Neural crest cell (in vitro differentiated cells): ENCODE data around the gene KCNMA1. TPM values are rescaled to one million over a fixed set of nuclear protein-coding genes. Genes with fewer than 3 reads are reported as not detected.
A peak's percentile ranks its signal among the peaks of the same experiment; 100 is the strongest.

ENCODE experiments used
- DNase-seq: peaks from one replicate; pipeline ENCODE4 v3.0.0; 2021; ENCODE audit warnings: low read depth, mixed read lengths, low spot score
- H3K27ac Mint-ChIP-seq: one replicate; pipeline ENCODE4 v1.8.0; 2021; ENCODE audit warnings: mild to moderate bottlenecking, mixed read lengths; ENCODE audit not compliant: unreplicated experiment
- H3K27me3 Mint-ChIP-seq: 2 replicates; pipeline ENCODE4 v1.8.0; 2021; ENCODE audit warnings: low read depth, mild to moderate bottlenecking, mixed read lengths
- H3K36me3 Mint-ChIP-seq: 2 replicates; pipeline ENCODE4 v1.8.0; 2021; ENCODE audit warnings: low read depth, mild to moderate bottlenecking, mixed read lengths
- H3K4me1 Mint-ChIP-seq: 2 replicates; pipeline ENCODE4 v1.8.0; 2021; ENCODE audit warnings: mixed read lengths
- H3K4me3 Mint-ChIP-seq: one replicate; pipeline ENCODE4 v1.8.0; 2021; ENCODE audit warnings: mild to moderate bottlenecking, mixed read lengths
- H3K9me3 Mint-ChIP-seq: 2 replicates; pipeline ENCODE4 v1.8.0; 2021; ENCODE audit warnings: mixed read lengths
- CTCF ChIP-seq: fragments of 200-600 bp; sonication (generic); conservative IDR thresholded peaks from 2 replicates; pipeline ENCODE4 v1.5.0; 2021; ENCODE audit warnings: antibody characterized with exemption, mild to moderate bottlenecking
- total RNA-seq: library from RNA; stranded (reverse); gene quantifications from 2 replicates; pipeline ENCODE4 v1.2.1, GENCODE V29; 2021

KCNMA1 gene
- total RNA-seq, 1 donor from 2014 or later: 1.7 TPM

GRCh38 chr10:77641344-77641743 is 3.7 kb upstream of the KCNMA1 start:
- peaks cover 12% of the 10 kb centered on the region for H3K4me1 Mint-ChIP-seq
- peak overlapping the region; percentile 3 for H3K4me3 Mint-ChIP-seq
- TF ChIP-seq CTCF: no peak
- no peak for DNase-seq
- H3K36me3 Mint-ChIP-seq: no peaks in the 10 kb centered on the region
- H3K27me3 Mint-ChIP-seq: peaks cover 59% of the 10 kb centered on the region
- peaks cover 4% of the 10 kb centered on the region for H3K9me3 Mint-ChIP-seq
- no peak overlapping the region for H3K27ac Mint-ChIP-seq

GRCh38 chr10:77640167-77640566 is 2.6 kb upstream of the KCNMA1 start:
- H3K4me1 Mint-ChIP-seq: peaks cover 12% of the 10 kb centered on the region
- peak overlapping the region; percentile 48 for H3K4me3 Mint-ChIP-seq
- peaks cover 68% of the 10 kb centered on the region for H3K27me3 Mint-ChIP-seq

GRCh38 chr10:77639756-77640155 is 2.1 kb upstream of the KCNMA1 start:
- Mint-ChIP-seq H3K36me3 (peaks cover 2% of the 10 kb centered on the region), H3K27me3 (peaks cover 72% of the 10 kb centered on the region), H3K27ac (no peak overlapping the region), H3K9me3 (peaks cover 4% of the 10 kb centered on the region), H3K4me1 (peaks cover 12% of the 10 kb centered on the region), H3K4me3 (peak overlapping the region; percentile 73)
- DNase-seq: no peak
- TF ChIP-seq CTCF: no peak

More at GRCh38 chr10:77640167-77640566, 2.6 kb upstream of the KCNMA1 start:
- DNase-seq: no peak
- Mint-ChIP-seq H3K27ac (no peak overlapping the region), H3K9me3 (peaks cover 4% of the 10 kb centered on the region), H3K36me3 (peaks cover 2% of the 10 kb centered on the region)
- no peak for TF ChIP-seq CTCF

GRCh38 chr10:77638321-77639101 is 903 bp upstream of the KCNMA1 start:
- peak overlapping the region; percentile 73 for H3K4me3 Mint-ChIP-seq
- H3K4me1 Mint-ChIP-seq: peaks cover 8% of the 10 kb centered on the region
- no peak overlapping the region for H3K27ac Mint-ChIP-seq
- peak; percentile 46 for DNase-seq
- H3K36me3 Mint-ChIP-seq: peaks cover 2% of the 10 kb centered on the region
- no peaks in the 10 kb centered on the region for H3K9me3 Mint-ChIP-seq
- no peak for TF ChIP-seq CTCF
- H3K27me3 Mint-ChIP-seq: peaks cover 77% of the 10 kb centered on the region

GRCh38 chr10:77636967-77637531 is 559 bp downstream of the KCNMA1 start:
- Mint-ChIP-seq H3K36me3 (peaks cover 2% of the 10 kb centered on the region), H3K9me3 (no peaks in the 10 kb centered on the region), H3K27me3 (peaks cover 92% of the 10 kb centered on the region), H3K4me1 (peaks cover 8% of the 10 kb centered on the region), H3K27ac (no peak overlapping the region), H3K4me3 (peak overlapping the region; percentile 87)
- no peak for DNase-seq
- TF ChIP-seq CTCF: no peak
